K562 (cell line): ENCODE measurements around the gene EPB41L1.

Experiments used
- CHD4 ChIP-seq: fragments of 200-600 bp; sonication (generic); IDR thresholded peaks from 3 replicates; pipeline ENCODE4 v1.6.1; 2012; ENCODE audit warnings: low read depth, mild to moderate bottlenecking, mixed read lengths, low read length, inconsistent platforms; ENCODE audit not compliant: insufficient read depth, insufficient replicate concordance, poor library complexity, severe bottlenecking
- EP300 ChIP-seq: IDR thresholded peaks from 2 replicates; pipeline ENCODE4 v1.6.1; 2012; ENCODE audit warnings: low read length, improper control_type of control experiment
- IRF9 ChIP-seq: fragments of 450-650 bp; IDR thresholded peaks from 2 replicates; pipeline ENCODE4 v1.6.1; 2016; ENCODE audit warnings: missing biosample characterization, missing genetic modification characterization
- JUN ChIP-seq, 2 experiments: sonication (generic) in 1 of 2; formaldehyde crosslinking in 1 of 2; IDR thresholded peaks; 2 replicates each; pipeline versions ENCODE4 v1.6.1 to v1.8.0; 2012 to 2022; ENCODE audit warnings: borderline replicate concordance in 2 of 2, mild to moderate bottlenecking in 2 of 2, improper control_type of control experiment in 1 of 2, low read depth in 1 of 2, low read length in 1 of 2, missing genetic modification reagents in 1 of 2
- POLR2AphosphoS5 ChIP-seq: IDR thresholded peaks from 2 replicates; pipeline ENCODE4 v1.6.1; 2011; ENCODE audit warnings: mild to moderate bottlenecking, low read depth, low read length, moderate library complexity; ENCODE audit not compliant: control insufficient read depth, insufficient read depth
- SMARCC2 ChIP-seq: fragments of 450-650 bp; IDR thresholded peaks from 2 replicates; pipeline ENCODE4 v1.6.1; 2017; ENCODE audit warnings: antibody characterized with exemption, moderate library complexity, mild to moderate bottlenecking, low read depth
- SP1 ChIP-seq: sonication (generic); formaldehyde crosslinking; IDR thresholded peaks from 2 replicates; pipeline ENCODE4 v1.8.1; 2022; ENCODE audit warnings: mild to moderate bottlenecking, missing genetic modification reagents
- YY1 ChIP-seq, 3 experiments: IDR thresholded peaks; 2 replicates each; pipeline ENCODE4 v1.6.1; 2011; ENCODE audit warnings: low read length in 2 of 3, mild to moderate bottlenecking in 2 of 3, moderate library complexity in 2 of 3, borderline replicate concordance in 1 of 3, control low read depth in 1 of 3, low read depth in 1 of 3; ENCODE audit not compliant: insufficient read depth in 3 of 3, insufficient replicate concordance in 2 of 3, control insufficient read depth in 1 of 3, insufficient read length in 1 of 3; ENCODE audit errors: extremely low read depth in 1 of 3
- ZNF146 ChIP-seq: IDR thresholded peaks from one replicate; pipeline ENCODE4 v1.6.1; 2018; ENCODE audit warnings: missing compliant biosample characterization; ENCODE audit not compliant: unreplicated experiment
- ZNF263 ChIP-seq: sonication (generic); formaldehyde crosslinking; IDR thresholded peaks from 2 replicates; pipeline ENCODE4 v1.8.0; 2022; ENCODE audit warnings: mild to moderate bottlenecking, missing genetic modification reagents, borderline replicate concordance

- TF ChIP-seq ZNF263 (CRISPR knock-in tag) (no peak), CHD4 (no peak), IRF9 (tag) (no peak), YY1 (IDR thresholded peaks at IDR 0.05; ENCODE audit: borderline replicate concordance in 1 of 3, control insufficient read depth in 1 of 3, extremely low read depth in 1 of 3, insufficient read depth in 3 of 3, insufficient read length in 1 of 3, insufficient replicate concordance in 2 of 3, low read depth in 1 of 3, low read length in 2 of 3) (no peak), POLR2AphosphoS5 (no peak), EP300 (no peak), SMARCC2 (no peak), JUN (IDR thresholded peaks at IDR 0.05; ENCODE audit: borderline replicate concordance, low read depth, low read length) (no peak), JUN (CRISPR knock-in tag; IDR thresholded peaks at IDR 0.05; ENCODE audit: borderline replicate concordance) (no peak), ZNF146 (no peak), SP1 (CRISPR knock-in tag) (no peak)
Measured at GRCh38 chr20:36225666-36226065, 71.1 kb downstream of the EPB41L1 start.
